Tibial artery (tissue), 4 donors: ENCODE measurements around the gene ANKRD65.

Experiments
- DNase-seq, 2 donors: peaks; one replicate each; pipeline ENCODE4 v3.0.0-alpha.2; 2019
- H3K27ac ChIP-seq, 2 donors: fragments of 200-600 bp; sonication (generic) in 1 of 2; 1 replicate in 1 of 2; 2 replicates in 1 of 2; pipeline ENCODE4 v1.5.1; 2018 to 2019; ENCODE audit warnings: mild to moderate bottlenecking in 1 of 2
- H3K27me3 ChIP-seq, 2 donors: fragments of 200-600 bp; sonication (generic) in 1 of 2; one replicate each; pipeline versions ENCODE4 v1.5.1 to v1.6.0; 2016 to 2019
- H3K36me3 ChIP-seq, 3 donors: fragments of 200-600 bp; sonication (generic) in 2 of 3; one replicate each; pipeline ENCODE4 v1.5.1; 2016 to 2019; ENCODE audit warnings: mild to moderate bottlenecking in 2 of 3
- H3K4me1 ChIP-seq, 4 donors: fragments of 200-600 bp; sonication (generic) in 2 of 4; 1 replicate in 3 of 4; 2 replicates in 1 of 4; pipeline ENCODE4 v1.5.1; 2016 to 2019
- H3K4me3 ChIP-seq, 2 donors: fragments of 200-600 bp; sonication (generic) in 1 of 2; 1 replicate in 1 of 2; 2 replicates in 1 of 2; pipeline ENCODE4 v1.5.1; 2018 to 2019; ENCODE audit warnings: mild to moderate bottlenecking in 2 of 2
- H3K9me3 ChIP-seq, 3 donors: fragments of 200-600 bp; sonication (generic) in 1 of 3; one replicate each; pipeline ENCODE4 v1.5.1; 2016 to 2019
- intact Hi-C: fragments of 100-400 bp; cut with DNase I; formaldehyde crosslinking; loops from one replicate; pipeline ENCODE4 v1.15.0; 2023; ENCODE audit warnings: low total_unique reads
- TF ChIP-seq, protein P1 (sequence below), 2 experiments: fragments of 200-600 bp in 1 of 2; fragments of 450-650 bp in 1 of 2; IDR thresholded peaks; one replicate each; pipeline ENCODE4 v1.5.1; 2017 to 2019; ENCODE audit warnings: antibody characterized with exemption in 2 of 2, mild to moderate bottlenecking in 1 of 2, moderate library complexity in 1 of 2

The ANKRD65 gene

DNA sequence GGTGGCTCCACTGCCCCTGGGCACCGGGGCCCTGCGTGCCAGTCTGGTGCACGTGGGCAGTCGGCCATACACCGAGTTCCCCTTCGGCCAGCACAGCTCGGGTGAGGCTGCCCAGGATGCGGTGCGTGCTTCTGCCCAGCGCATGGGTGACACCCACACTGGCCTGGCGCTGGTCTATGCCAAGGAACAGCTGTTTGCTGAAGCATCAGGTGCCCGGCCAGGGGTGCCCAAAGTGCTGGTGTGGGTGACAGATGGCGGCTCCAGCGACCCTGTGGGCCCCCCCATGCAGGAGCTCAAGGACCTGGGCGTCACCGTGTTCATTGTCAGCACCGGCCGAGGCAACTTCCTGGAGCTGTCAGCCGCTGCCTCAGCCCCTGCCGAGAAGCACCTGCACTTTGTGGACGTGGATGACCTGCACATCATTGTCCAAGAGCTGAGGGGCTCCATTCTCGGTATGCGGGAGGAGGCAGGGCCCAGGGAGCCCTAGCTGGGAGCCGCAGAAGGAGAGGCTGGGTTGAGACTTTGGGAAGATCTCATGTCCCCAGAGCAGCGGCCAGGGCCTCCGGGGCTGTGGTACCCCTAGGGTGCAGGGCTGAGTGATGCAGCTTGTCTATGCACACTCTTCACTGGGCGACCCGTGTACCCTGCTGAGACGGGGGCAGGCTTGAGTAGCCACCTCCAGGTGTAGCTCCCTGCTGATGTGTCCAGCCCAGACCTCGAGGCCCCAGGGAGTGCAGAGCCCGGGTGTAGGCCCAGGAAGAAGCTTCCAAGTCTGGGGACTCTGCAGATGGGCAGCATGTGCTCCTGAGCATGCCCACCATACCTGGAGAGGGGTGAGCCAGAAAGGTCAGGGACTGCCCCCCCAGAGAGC lies 16.2 kb upstream of the ANKRD65 start:
- Histone ChIP-seq H3K4me3 (no peak overlapping the region), H3K36me3 (peaks cover 0 to 14% (median 0%) of the 10 kb centered on the region in 3 donors), H3K4me1 (peaks cover 0 to 80% (median 41%) of the 10 kb centered on the region in 4 donors), H3K27ac (no peak overlapping the region), H3K9me3 (no peaks in the 10 kb centered on the region), H3K27me3 (peaks cover 0 to 41% of the 10 kb centered on the region in 2 donors)
- DNase-seq: no peak
- TF ChIP-seq, protein P1, sequence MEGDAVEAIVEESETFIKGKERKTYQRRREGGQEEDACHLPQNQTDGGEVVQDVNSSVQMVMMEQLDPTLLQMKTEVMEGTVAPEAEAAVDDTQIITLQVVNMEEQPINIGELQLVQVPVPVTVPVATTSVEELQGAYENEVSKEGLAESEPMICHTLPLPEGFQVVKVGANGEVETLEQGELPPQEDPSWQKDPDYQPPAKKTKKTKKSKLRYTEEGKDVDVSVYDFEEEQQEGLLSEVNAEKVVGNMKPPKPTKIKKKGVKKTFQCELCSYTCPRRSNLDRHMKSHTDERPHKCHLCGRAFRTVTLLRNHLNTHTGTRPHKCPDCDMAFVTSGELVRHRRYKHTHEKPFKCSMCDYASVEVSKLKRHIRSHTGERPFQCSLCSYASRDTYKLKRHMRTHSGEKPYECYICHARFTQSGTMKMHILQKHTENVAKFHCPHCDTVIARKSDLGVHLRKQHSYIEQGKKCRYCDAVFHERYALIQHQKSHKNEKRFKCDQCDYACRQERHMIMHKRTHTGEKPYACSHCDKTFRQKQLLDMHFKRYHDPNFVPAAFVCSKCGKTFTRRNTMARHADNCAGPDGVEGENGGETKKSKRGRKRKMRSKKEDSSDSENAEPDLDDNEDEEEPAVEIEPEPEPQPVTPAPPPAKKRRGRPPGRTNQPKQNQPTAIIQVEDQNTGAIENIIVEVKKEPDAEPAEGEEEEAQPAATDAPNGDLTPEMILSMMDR (IDR thresholded peaks at IDR 0.05): no peak
- intact Hi-C loops: no loop called here

GRCh38 chr1:1436630-1437032 lies 15.6 kb upstream of the ANKRD65 start:
- H3K9me3 ChIP-seq: no peaks in the 10 kb centered on the region
- H3K36me3 ChIP-seq: peaks cover 0 to 14% (median 0%) of the 10 kb centered on the region in 3 donors
- peaks cover 3 to 86% (median 46%) of the 10 kb centered on the region in 4 donors for H3K4me1 ChIP-seq
- H3K27ac ChIP-seq: no peak overlapping the region
- H3K4me3 ChIP-seq: peak overlapping the region; percentile 46 to 53
- TF ChIP-seq, protein P1 (IDR thresholded peaks at IDR 0.05): no peak
- peaks cover 0 to 41% of the 10 kb centered on the region in 2 donors for H3K27me3 ChIP-seq
- no peak for DNase-seq
- intact Hi-C loops: no loop called here

- H3K4me3 ChIP-seq: peak overlapping the region; percentile 46 to 53
- H3K27ac ChIP-seq: peak overlapping the region; percentile 34 to 74
- peaks cover 0 to 14% (median 0%) of the 10 kb centered on the region in 3 donors for H3K36me3 ChIP-seq
- H3K9me3 ChIP-seq: no peaks in the 10 kb centered on the region
- intact Hi-C loops: no loop called here
- peak in 1 of 2 donors; percentile 68 for DNase-seq
- H3K27me3 ChIP-seq: peaks cover 0 to 39% of the 10 kb centered on the region in 2 donors
- H3K4me1 ChIP-seq: peaks cover 4 to 86% (median 51%) of the 10 kb centered on the region in 4 donors
- TF ChIP-seq, protein P1 (IDR thresholded peaks at IDR 0.05): no peak
Observed at GRCh38 chr1:1435911-1436629, 15.0 kb upstream of the ANKRD65 start.

DNA sequence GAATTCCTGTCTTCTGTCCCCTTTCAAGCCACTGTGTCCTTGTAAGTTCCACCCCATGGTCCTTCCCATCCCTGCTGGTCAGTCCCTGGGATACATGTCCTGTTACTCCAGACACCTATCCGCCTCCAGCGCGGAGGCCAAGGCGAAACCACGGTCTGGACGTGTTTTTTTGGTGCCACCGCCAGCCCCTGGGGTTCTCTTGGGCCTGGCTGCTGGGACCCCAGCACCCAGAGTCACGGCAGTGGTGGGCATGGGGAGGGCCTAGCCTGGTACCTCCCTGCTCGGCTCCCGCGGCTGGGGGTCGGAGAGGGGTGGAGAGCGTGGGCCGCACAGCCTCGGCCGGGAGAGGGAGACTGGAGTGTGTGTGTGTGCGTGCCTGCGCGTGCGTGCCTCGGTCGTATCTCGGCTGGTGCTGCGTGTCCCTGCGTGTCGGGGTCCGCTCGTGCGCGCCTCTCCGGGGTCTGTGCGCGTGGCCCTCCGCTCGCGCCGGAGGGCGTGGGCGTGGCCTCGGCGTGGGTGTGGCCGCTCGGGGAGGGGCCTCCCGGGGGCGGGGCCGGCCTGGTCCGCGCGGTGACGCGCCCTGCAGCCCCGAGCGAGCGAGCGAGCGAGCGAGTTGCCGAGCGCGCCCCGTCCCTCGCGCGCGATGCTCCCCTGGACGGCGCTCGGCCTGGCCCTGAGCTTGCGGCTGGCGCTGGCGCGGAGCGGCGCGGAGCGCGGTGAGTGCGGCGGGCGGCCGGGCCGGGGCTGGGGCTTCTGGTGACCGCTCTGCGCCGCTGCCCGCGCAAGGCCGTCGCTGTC lies 14.2 kb upstream of the ANKRD65 start, which contains the start of gene VWA1:
Gene VWA1, plus strand, starts transcription at position 585 of the 798 bp plus-strand sequence. Its CDS starts 59 bp downstream, at position 644.
- H3K4me1 ChIP-seq: peaks cover 4 to 86% (median 56%) of the 10 kb centered on the region in 4 donors
- peak; percentile 25 to 73 for DNase-seq

More for the DNA sequence above, 14.2 kb upstream of the ANKRD65 start, which contains the start of gene VWA1:
- intact Hi-C loops: no loop called here
- Histone ChIP-seq H3K27ac (peak within 1 kb of the TSS; percentile 74 to 81), H3K27me3 (peaks cover 0 to 36% of the 10 kb centered on the region in 2 donors), H3K36me3 (peaks cover 0 to 14% (median 0%) of the 10 kb centered on the region in 3 donors), H3K9me3 (no peaks in the 10 kb centered on the region), H3K4me3 (peak within 1 kb of the TSS; percentile 46 to 53)
- TF ChIP-seq, protein P1 (IDR thresholded peaks at IDR 0.05): no peak
